ENCODE measurements around the gene TBX4. TPM values are rescaled to one million over a fixed set of nuclear protein-coding genes. Genes with fewer than 3 reads are reported as not detected.

The TBX4 gene
- total RNA-seq, 4 donors from 2014 or later, result 2.4 TPM; not detected in 3

GRCh38 chr17:61423967-61424649, 28.1 kb upstream of the TBX4 start:
- H3K4me3 ChIP-seq, result no peak overlapping the region
- in situ Hi-C loops (cut with MboI; ENCODE audit: low pct_ligation_motif_present in 1 of 4, low pct_unique_long_range_greater_than_20kb in 1 of 4, low sequenced_read_pairs in 3 of 4), result loop anchor here in 3 of 4 donors (10.0 to 25.0 kb wide), 2 partner anchors 131 to 413 kb away; no protein-coding TSS in a partner anchor
- no peaks in the 10 kb centered on the region for H3K4me1 ChIP-seq
- WGBS, 2 donors (ENCODE audit: low coverage in 1 of 2), result 87 to 89% methylated on average over 9 to 10 of the region's 10 CpGs
- intact Hi-C loops (cut with DNase I; ENCODE audit: low total_unique reads), result no loop called here
- H3K27ac ChIP-seq, result no peak overlapping the region
- no peak for DNase-seq
- TF ChIP-seq, protein P1, sequence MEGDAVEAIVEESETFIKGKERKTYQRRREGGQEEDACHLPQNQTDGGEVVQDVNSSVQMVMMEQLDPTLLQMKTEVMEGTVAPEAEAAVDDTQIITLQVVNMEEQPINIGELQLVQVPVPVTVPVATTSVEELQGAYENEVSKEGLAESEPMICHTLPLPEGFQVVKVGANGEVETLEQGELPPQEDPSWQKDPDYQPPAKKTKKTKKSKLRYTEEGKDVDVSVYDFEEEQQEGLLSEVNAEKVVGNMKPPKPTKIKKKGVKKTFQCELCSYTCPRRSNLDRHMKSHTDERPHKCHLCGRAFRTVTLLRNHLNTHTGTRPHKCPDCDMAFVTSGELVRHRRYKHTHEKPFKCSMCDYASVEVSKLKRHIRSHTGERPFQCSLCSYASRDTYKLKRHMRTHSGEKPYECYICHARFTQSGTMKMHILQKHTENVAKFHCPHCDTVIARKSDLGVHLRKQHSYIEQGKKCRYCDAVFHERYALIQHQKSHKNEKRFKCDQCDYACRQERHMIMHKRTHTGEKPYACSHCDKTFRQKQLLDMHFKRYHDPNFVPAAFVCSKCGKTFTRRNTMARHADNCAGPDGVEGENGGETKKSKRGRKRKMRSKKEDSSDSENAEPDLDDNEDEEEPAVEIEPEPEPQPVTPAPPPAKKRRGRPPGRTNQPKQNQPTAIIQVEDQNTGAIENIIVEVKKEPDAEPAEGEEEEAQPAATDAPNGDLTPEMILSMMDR (IDR thresholded peaks at IDR 0.05), result no peak
- TF ChIP-seq POLR2A (IDR thresholded peaks at IDR 0.05), result no peak
- no peaks in the 10 kb centered on the region for H3K36me3 ChIP-seq
- no peaks in the 10 kb centered on the region for H3K9me3 ChIP-seq
- peaks cover 66% of the 10 kb centered on the region for H3K27me3 ChIP-seq

- Histone ChIP-seq H3K9me3 (no peaks in the 10 kb centered on the region), H3K4me1 (no peaks in the 10 kb centered on the region), H3K27ac (no peak overlapping the region), H3K36me3 (no peaks in the 10 kb centered on the region), H3K27me3 (peaks cover 49% of the 10 kb centered on the region), H3K4me3 (no peak overlapping the region)
- intact Hi-C loops (cut with DNase I; ENCODE audit: low total_unique reads), result no loop called here
- no peak for DNase-seq
- 67% methylated on average over 3 to 11 of the region's 11 CpGs for WGBS, 2 donors (ENCODE audit: low coverage in 1 of 2)
- in situ Hi-C loops (cut with MboI; ENCODE audit: low pct_ligation_motif_present in 1 of 4, low pct_unique_long_range_greater_than_20kb in 1 of 4, low sequenced_read_pairs in 3 of 4), result loop anchor here (10.0 to 25.0 kb wide), 2 partner anchors 129 to 411 kb away; no protein-coding TSS in a partner anchor
- TF ChIP-seq, protein P1 (IDR thresholded peaks at IDR 0.05), result peak in 2 of 5 experiments; percentile 9 to 16
- TF ChIP-seq POLR2A (IDR thresholded peaks at IDR 0.05), result no peak
Measured at GRCh38 chr17:61425682-61426481, 26.3 kb upstream of the TBX4 start.

DNA sequence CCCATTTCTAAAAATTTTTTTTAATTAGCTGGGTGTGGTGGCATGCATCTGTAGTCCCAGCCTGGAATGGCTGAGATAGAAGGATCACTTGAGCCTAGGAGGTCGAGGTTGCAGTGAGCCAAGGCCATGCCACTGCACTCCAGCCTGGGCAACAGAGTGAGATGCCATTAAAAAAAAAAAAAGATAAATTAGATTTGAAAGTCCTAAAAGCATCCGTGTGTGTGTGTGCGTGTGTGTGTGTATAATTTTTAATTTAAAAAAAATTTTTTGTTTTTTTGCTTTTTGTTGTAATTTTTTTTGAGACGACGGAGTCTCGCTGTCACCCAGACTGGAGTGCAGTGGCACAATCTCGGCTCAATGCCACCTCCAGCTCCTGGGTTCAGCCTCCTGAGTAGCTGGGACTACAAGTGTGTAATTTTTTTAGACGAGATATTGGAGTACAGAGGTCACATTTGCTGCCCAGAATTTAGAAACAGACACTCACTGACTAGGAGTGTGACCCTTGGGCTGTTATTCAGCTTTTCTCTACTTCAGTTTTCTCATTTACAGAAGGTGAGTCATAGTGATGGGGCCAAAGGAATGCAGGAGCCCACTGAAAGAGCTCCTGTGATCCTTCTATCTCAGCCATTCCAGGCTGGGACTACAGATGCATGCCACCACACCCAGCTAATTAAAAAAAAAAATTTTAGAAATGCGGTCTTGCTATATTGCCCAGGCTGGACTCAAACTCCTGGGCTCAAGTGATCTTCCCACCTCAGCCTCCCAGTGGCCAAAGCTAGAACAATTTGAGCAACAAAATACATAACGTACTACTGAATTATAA, 25.5 kb upstream of the TBX4 start:
- no peak for TF ChIP-seq POLR2A (IDR thresholded peaks at IDR 0.05)
- TF ChIP-seq POLR2AphosphoS5 (IDR thresholded peaks at IDR 0.05), result no peak
- no peak for TF ChIP-seq EP300 (IDR thresholded peaks at IDR 0.05; ENCODE audit: low read depth)
- TF ChIP-seq, protein P1 (IDR thresholded peaks at IDR 0.05), result no peak
- 76% methylated on average over 9 to 10 of the region's 10 CpGs for WGBS, 2 donors (ENCODE audit: low coverage in 1 of 2)
- Histone ChIP-seq H3K36me3 (no peaks in the 10 kb centered on the region), H3K9me3 (no peaks in the 10 kb centered on the region), H3K27me3 (peaks cover 41% of the 10 kb centered on the region), H3K4me1 (no peaks in the 10 kb centered on the region), H3K27ac (no peak overlapping the region), H3K4me3 (no peak overlapping the region)
- DNase-seq, result no peak
- in situ Hi-C loops (cut with MboI; ENCODE audit: low pct_ligation_motif_present in 1 of 4, low pct_unique_long_range_greater_than_20kb in 1 of 4, low sequenced_read_pairs in 3 of 4) (loop anchor here (10.0 to 25.0 kb wide), 2 partner anchors 128 to 411 kb away; no protein-coding TSS in a partner anchor), intact Hi-C loops (cut with DNase I; ENCODE audit: low total_unique reads) (no loop called here)

- intact Hi-C loops (cut with DNase I; ENCODE audit: low total_unique reads) (no loop called here), in situ Hi-C loops (cut with MboI; ENCODE audit: low pct_ligation_motif_present in 1 of 4, low pct_unique_long_range_greater_than_20kb in 1 of 4, low sequenced_read_pairs in 3 of 4) (loop anchor here (10.0 to 25.0 kb wide), 2 partner anchors 127 to 410 kb away; no protein-coding TSS in a partner anchor)
- Histone ChIP-seq H3K4me3 (no peak overlapping the region), H3K27me3 (peaks cover 33% of the 10 kb centered on the region), H3K36me3 (no peaks in the 10 kb centered on the region), H3K4me1 (no peaks in the 10 kb centered on the region), H3K27ac (no peak overlapping the region), H3K9me3 (no peaks in the 10 kb centered on the region)
- no peak for DNase-seq
- TF ChIP-seq EP300 (IDR thresholded peaks at IDR 0.05; ENCODE audit: low read depth) (no peak), POLR2AphosphoS5 (IDR thresholded peaks at IDR 0.05) (no peak), POLR2A (IDR thresholded peaks at IDR 0.05) (no peak)
- TF ChIP-seq, protein P1 (IDR thresholded peaks at IDR 0.05), result no peak
Measured at GRCh38 chr17:61427567-61427966, 24.7 kb upstream of the TBX4 start.

Data from transverse colon (tissue), 4 donors.